BLaER1 (cell line): ENCODE results near the gene FAM171A1.
A peak's percentile ranks its signal among the peaks of the same experiment; 100 is the strongest.

Source experiments
- H3K27ac ChIP-seq: shearing (Covaris generic); formaldehyde crosslinking; 2 replicates; pipeline ENCODE4 v1.8.1; 2022
- H3K27me3 ChIP-seq: shearing (Covaris generic); formaldehyde crosslinking; 2 replicates; pipeline ENCODE4 v1.8.1; 2022
- H3K36me3 ChIP-seq: shearing (Covaris generic); formaldehyde crosslinking; 2 replicates; pipeline ENCODE4 v1.8.1; 2022
- H3K4me1 ChIP-seq: shearing (Covaris generic); formaldehyde crosslinking; 2 replicates; pipeline ENCODE4 v1.8.1; 2022
- H3K4me2 ChIP-seq: shearing (Covaris generic); formaldehyde crosslinking; 2 replicates; pipeline ENCODE4 v1.8.1; 2022
- H3K4me3 ChIP-seq: shearing (Covaris generic); formaldehyde crosslinking; 2 replicates; pipeline ENCODE4 v1.8.1; 2022
- H3K9ac ChIP-seq: shearing (Covaris generic); formaldehyde crosslinking; 2 replicates; pipeline ENCODE4 v1.8.1; 2022
- H3K9me3 ChIP-seq: shearing (Covaris generic); formaldehyde crosslinking; 2 replicates; pipeline ENCODE4 v1.8.1; 2022
- H4K20me1 ChIP-seq: shearing (Covaris generic); formaldehyde crosslinking; 2 replicates; pipeline ENCODE4 v1.8.1; 2022
- Cebpa-rat ChIP-seq: shearing (Covaris generic); IDR thresholded peaks from 2 replicates; pipeline ENCODE4 v1.8.1; 2022

The FAM171A1 gene

GRCh38 chr10:15259136-15259535 lies 112.0 kb downstream of the FAM171A1 start:
- no peak for TF ChIP-seq Cebpa-rat
- Histone ChIP-seq H3K4me3 (no peak overlapping the region), H3K27ac (no peak overlapping the region), H3K4me1 (peaks cover 45% of the 10 kb centered on the region), H3K9ac (no peak overlapping the region), H3K4me2 (no peak overlapping the region), H3K36me3 (peaks cover 12% of the 10 kb centered on the region), H3K27me3 (no peaks in the 10 kb centered on the region), H3K9me3 (no peaks in the 10 kb centered on the region), H4K20me1 (no peaks in the 10 kb centered on the region)

GRCh38 chr10:15258255-15258654 lies 112.8 kb downstream of the FAM171A1 start:
- Histone ChIP-seq H3K4me1 (peaks cover 54% of the 10 kb centered on the region), H3K36me3 (peaks cover 12% of the 10 kb centered on the region), H3K9ac (no peak overlapping the region), H3K27ac (no peak overlapping the region), H4K20me1 (no peaks in the 10 kb centered on the region), H3K9me3 (no peaks in the 10 kb centered on the region), H3K4me3 (no peak overlapping the region), H3K27me3 (no peaks in the 10 kb centered on the region), H3K4me2 (no peak overlapping the region)
- no peak for TF ChIP-seq Cebpa-rat

- H3K9ac ChIP-seq, result 0 out of 2 replicates have a peak overlapping the region, but pooled peaks have one; percentile 27
- H3K4me3 ChIP-seq, result no peak overlapping the region
- peak overlapping the region; percentile 40; the same call in 1 of the 2 replicates for H3K27ac ChIP-seq
- H3K9me3 ChIP-seq, result no peaks in the 10 kb centered on the region
- H4K20me1 ChIP-seq, result no peaks in the 10 kb centered on the region
- no peaks in the 10 kb centered on the region for H3K27me3 ChIP-seq
- peaks cover 18% of the 10 kb centered on the region for H3K36me3 ChIP-seq
- no peak for TF ChIP-seq Cebpa-rat
- H3K4me2 ChIP-seq, result peak overlapping the region; percentile 91
- peaks cover 59% of the 10 kb centered on the region for H3K4me1 ChIP-seq
Observed at GRCh38 chr10:15255961-15256360, 115.1 kb downstream of the FAM171A1 start.

- Histone ChIP-seq H3K9ac (peak overlapping the region; percentile 57), H3K4me1 (peaks cover 59% of the 10 kb centered on the region), H3K9me3 (no peaks in the 10 kb centered on the region), H3K27me3 (no peaks in the 10 kb centered on the region), H3K36me3 (peaks cover 12% of the 10 kb centered on the region; the same call in 1 of the 2 replicates), H3K27ac (peak overlapping the region; percentile 69), H4K20me1 (no peaks in the 10 kb centered on the region), H3K4me3 (peak overlapping the region; percentile 52), H3K4me2 (peak overlapping the region; percentile 91)
- no peak for TF ChIP-seq Cebpa-rat
Observed at GRCh38 chr10:15254808-15255648, 116.1 kb downstream of the FAM171A1 start.

- peak overlapping the region; percentile 91 for H3K4me2 ChIP-seq
Observed at GRCh38 chr10:15253951-15254807, 116.9 kb downstream of the FAM171A1 start.

GRCh38 chr10:15252396-15252795 lies 118.7 kb downstream of the FAM171A1 start:
- Histone ChIP-seq H3K27ac (no peak overlapping the region; the same call in 1 of the 2 replicates), H3K36me3 (peaks cover 27% of the 10 kb centered on the region), H3K4me1 (peaks cover 59% of the 10 kb centered on the region), H4K20me1 (no peaks in the 10 kb centered on the region), H3K4me3 (no peak overlapping the region), H3K4me2 (peak overlapping the region; percentile 52), H3K9me3 (no peaks in the 10 kb centered on the region), H3K27me3 (no peaks in the 10 kb centered on the region), H3K9ac (no peak overlapping the region)
- TF ChIP-seq Cebpa-rat, result no peak

More at GRCh38 chr10:15253951-15254807, 116.9 kb downstream of the FAM171A1 start:
- peak overlapping the region; percentile 69 for H3K27ac ChIP-seq
- TF ChIP-seq Cebpa-rat, result no peak
- peaks cover 59% of the 10 kb centered on the region for H3K4me1 ChIP-seq
- peak overlapping the region; percentile 52 for H3K4me3 ChIP-seq
- H3K27me3 ChIP-seq, result no peaks in the 10 kb centered on the region
- H3K36me3 ChIP-seq, result peaks cover 12% of the 10 kb centered on the region; the same call in 1 of the 2 replicates
- H4K20me1 ChIP-seq, result no peaks in the 10 kb centered on the region
- no peaks in the 10 kb centered on the region for H3K9me3 ChIP-seq
- H3K9ac ChIP-seq, result peak overlapping the region; percentile 57

- no peak overlapping the region; the same call in 1 of the 2 replicates for H3K27ac ChIP-seq
- peaks cover 31% of the 10 kb centered on the region for H3K36me3 ChIP-seq
- H4K20me1 ChIP-seq, result no peaks in the 10 kb centered on the region
- H3K9me3 ChIP-seq, result no peaks in the 10 kb centered on the region
- H3K9ac ChIP-seq, result no peak overlapping the region
- H3K27me3 ChIP-seq, result no peaks in the 10 kb centered on the region
- peaks cover 54% of the 10 kb centered on the region for H3K4me1 ChIP-seq
- peak overlapping the region; percentile 52 for H3K4me2 ChIP-seq
- H3K4me3 ChIP-seq, result no peak overlapping the region
- no peak for TF ChIP-seq Cebpa-rat
Observed at GRCh38 chr10:15251791-15252380, 119.2 kb downstream of the FAM171A1 start.

GRCh38 chr10:15245530-15245929 lies 125.6 kb downstream of the FAM171A1 start:
- no peak for TF ChIP-seq Cebpa-rat
- Histone ChIP-seq H3K4me1 (0 out of 2 replicates have a peak, but pooled peaks cover 4% of the 10 kb centered on the region), H3K9me3 (no peaks in the 10 kb centered on the region)

GRCh38 chr10:15244635-15245197 lies 126.4 kb downstream of the FAM171A1 start:
- Histone ChIP-seq H3K4me2 (no peak overlapping the region), H3K27me3 (no peaks in the 10 kb centered on the region), H3K4me1 (0 out of 2 replicates have a peak, but pooled peaks cover 4% of the 10 kb centered on the region), H3K9me3 (no peaks in the 10 kb centered on the region), H4K20me1 (no peaks in the 10 kb centered on the region), H3K27ac (no peak overlapping the region), H3K4me3 (no peak overlapping the region), H3K36me3 (peaks cover 53% of the 10 kb centered on the region), H3K9ac (no peak overlapping the region)
- no peak for TF ChIP-seq Cebpa-rat

More at GRCh38 chr10:15245530-15245929, 125.6 kb downstream of the FAM171A1 start:
- Histone ChIP-seq H3K27me3 (no peaks in the 10 kb centered on the region), H3K9ac (no peak overlapping the region), H4K20me1 (no peaks in the 10 kb centered on the region), H3K27ac (no peak overlapping the region), H3K4me2 (no peak overlapping the region), H3K36me3 (peaks cover 54% of the 10 kb centered on the region), H3K4me3 (no peak overlapping the region)
